Uterus (tissue), 2 donors: ENCODE data around the gene REEP5.

Experiments
- CTCF ChIP-seq, 4 experiments: fragments of 200-600 bp in 2 of 4; fragments of 450-650 bp in 2 of 4; sonication (generic) in 2 of 4; IDR thresholded peaks; one replicate each; pipeline ENCODE4 v1.5.1; 2016 to 2019; ENCODE audit warnings: antibody characterized with exemption in 4 of 4, mild to moderate bottlenecking in 2 of 4, moderate library complexity in 1 of 4
- POLR2A ChIP-seq, 2 donors: fragments of 450-650 bp; IDR thresholded peaks; one replicate each; pipeline ENCODE4 v1.6.1; 2016; ENCODE audit warnings: antibody characterized with exemption in 2 of 2, mild to moderate bottlenecking in 1 of 2, moderate library complexity in 1 of 2

GRCh38 chr5:112878101-112878500 lies 43.9 kb downstream of the REEP5 start:
- TF ChIP-seq CTCF (IDR thresholded peaks at IDR 0.05) (no peak), POLR2A (IDR thresholded peaks at IDR 0.05) (no peak)
